IPS DF 6.9 (cell line): ENCODE data around the gene MARK1.

Experiments used
- DNase-seq: peaks from one replicate; pipeline ENCODE4 v3.0.0-alpha.2; 2013; ENCODE audit warnings: low read depth, low spot score
- H3K27ac ChIP-seq: one replicate; pipeline ENCODE4 v1.5.1; 2013; ENCODE audit warnings: low read length, control low read depth
- H3K27me3 ChIP-seq: 2 replicates; pipeline ENCODE4 v1.6.1; 2013; ENCODE audit warnings: mild to moderate bottlenecking, low read length; ENCODE audit not compliant: control insufficient read depth, insufficient read depth
- H3K36me3 ChIP-seq: 2 replicates; pipeline ENCODE4 v1.6.1; 2013; ENCODE audit warnings: low read length; ENCODE audit not compliant: control insufficient read depth, insufficient read depth
- H3K4me1 ChIP-seq: 2 replicates; pipeline ENCODE4 v1.6.1; 2013; ENCODE audit warnings: low read length; ENCODE audit not compliant: control insufficient read depth, insufficient read depth
- H3K4me3 ChIP-seq: 2 replicates; pipeline ENCODE4 v1.5.1; 2013; ENCODE audit warnings: mild to moderate bottlenecking, low read length
- H3K9me3 ChIP-seq: 2 replicates; pipeline ENCODE4 v1.6.1; 2013; ENCODE audit warnings: low read length, inconsistent platforms; ENCODE audit not compliant: control insufficient read depth, insufficient read depth
- WGBS: extraction: QIAGEN DNeasy Blood & Tissue Kit; methylation state at CpG from one replicate; pipeline ENCODE4 v1.1.7; 2013; ENCODE audit warnings: mixed read lengths, missing lambda C conversion rate; ENCODE audit not compliant: insufficient read length, insufficient coverage; 5-methylcytosine and 5-hydroxymethylcytosine counted together

Gene MARK1

GRCh38 chr1:220698607-220699016, 170.7 kb downstream of the MARK1 start:
- DNase-seq, result no peak
- Histone ChIP-seq H3K4me3 (no peak overlapping the region), H3K27me3 (no peaks in the 10 kb centered on the region), H3K27ac (no peak overlapping the region), H3K4me1 (peaks cover 1% of the 10 kb centered on the region; the same call in 1 of the 2 replicates), H3K36me3 (no peaks in the 10 kb centered on the region), H3K9me3 (no peaks in the 10 kb centered on the region)
- WGBS, result no CpG with 5 or more reads among the region's 5 CpGs

- H3K36me3 ChIP-seq, result no peaks in the 10 kb centered on the region
- H3K27ac ChIP-seq, result no peak overlapping the region
- no peaks in the 10 kb centered on the region for H3K9me3 ChIP-seq
- no peaks in the 10 kb centered on the region for H3K27me3 ChIP-seq
- DNase-seq, result no peak
- peaks cover 1% of the 10 kb centered on the region; the same call in 1 of the 2 replicates for H3K4me1 ChIP-seq
- WGBS, result no CpG with 5 or more reads among the region's 3 CpGs
- H3K4me3 ChIP-seq, result no peak overlapping the region
Measured at GRCh38 chr1:220699044-220699443, 171.1 kb downstream of the MARK1 start.

GRCh38 chr1:220700556-220701179, 172.7 kb downstream of the MARK1 start:
- Histone ChIP-seq H3K27ac (no peak overlapping the region), H3K27me3 (no peaks in the 10 kb centered on the region), H3K4me3 (no peak overlapping the region), H3K4me1 (peaks cover 1% of the 10 kb centered on the region; the same call in 1 of the 2 replicates), H3K36me3 (no peaks in the 10 kb centered on the region), H3K9me3 (no peaks in the 10 kb centered on the region)
- WGBS, result no CpG with 5 or more reads among the region's 2 CpGs
- no peak for DNase-seq

- no CpG with 5 or more reads among the region's 6 CpGs for WGBS
- DNase-seq, result no peak
- H3K4me1 ChIP-seq, result peaks cover 1% of the 10 kb centered on the region; the same call in 1 of the 2 replicates
- H3K27ac ChIP-seq, result no peak overlapping the region
- no peaks in the 10 kb centered on the region for H3K27me3 ChIP-seq
- no peak overlapping the region for H3K4me3 ChIP-seq
- H3K36me3 ChIP-seq, result no peaks in the 10 kb centered on the region
- no peaks in the 10 kb centered on the region for H3K9me3 ChIP-seq
Measured at GRCh38 chr1:220701974-220702373, 174.0 kb downstream of the MARK1 start.

GRCh38 chr1:220702733-220703270, 174.9 kb downstream of the MARK1 start:
- no peak overlapping the region for H3K27ac ChIP-seq
- H3K36me3 ChIP-seq, result no peaks in the 10 kb centered on the region
- no peaks in the 10 kb centered on the region for H3K9me3 ChIP-seq
- DNase-seq, result no peak
- no peak overlapping the region for H3K4me3 ChIP-seq
- H3K27me3 ChIP-seq, result no peaks in the 10 kb centered on the region
- H3K4me1 ChIP-seq, result peaks cover 1% of the 10 kb centered on the region; the same call in 1 of the 2 replicates
- WGBS, result no CpG with 5 or more reads among the region's 5 CpGs

- WGBS, result no CpG with 5 or more reads among the region's 4 CpGs
- peaks cover 1% of the 10 kb centered on the region; the same call in 1 of the 2 replicates for H3K4me1 ChIP-seq
- H3K4me3 ChIP-seq, result no peak overlapping the region
- no peaks in the 10 kb centered on the region for H3K27me3 ChIP-seq
- DNase-seq, result no peak
- H3K9me3 ChIP-seq, result no peaks in the 10 kb centered on the region
- no peak overlapping the region for H3K27ac ChIP-seq
- no peaks in the 10 kb centered on the region for H3K36me3 ChIP-seq
Measured at GRCh38 chr1:220703305-220703704, 175.4 kb downstream of the MARK1 start.

GRCh38 chr1:220705782-220706181, 177.8 kb downstream of the MARK1 start:
- no peak overlapping the region for H3K4me3 ChIP-seq
- no peak for DNase-seq
- WGBS, result no CpG with 5 or more reads among the region's 7 CpGs
- peaks cover 1% of the 10 kb centered on the region; the same call in 1 of the 2 replicates for H3K4me1 ChIP-seq
- H3K36me3 ChIP-seq, result no peaks in the 10 kb centered on the region
- no peak overlapping the region for H3K27ac ChIP-seq
- no peaks in the 10 kb centered on the region for H3K27me3 ChIP-seq
- H3K9me3 ChIP-seq, result no peaks in the 10 kb centered on the region

- no peaks in the 10 kb centered on the region for H3K36me3 ChIP-seq
- H3K9me3 ChIP-seq, result no peaks in the 10 kb centered on the region
- peaks cover 1% of the 10 kb centered on the region; the same call in 1 of the 2 replicates for H3K4me1 ChIP-seq
- H3K27me3 ChIP-seq, result no peaks in the 10 kb centered on the region
- no peak overlapping the region for H3K4me3 ChIP-seq
- no peak overlapping the region for H3K27ac ChIP-seq
- no CpG with 5 or more reads among the region's 9 CpGs for WGBS
- no peak for DNase-seq
Measured at GRCh38 chr1:220706480-220706879, 178.5 kb downstream of the MARK1 start.

GRCh38 chr1:220707160-220707559, 179.2 kb downstream of the MARK1 start:
- Histone ChIP-seq H3K4me1 (peaks cover 1% of the 10 kb centered on the region; the same call in 1 of the 2 replicates), H3K9me3 (no peaks in the 10 kb centered on the region), H3K27ac (no peak overlapping the region), H3K36me3 (no peaks in the 10 kb centered on the region), H3K4me3 (no peak overlapping the region), H3K27me3 (no peaks in the 10 kb centered on the region)
- no CpG with 5 or more reads among the region's 10 CpGs for WGBS
- DNase-seq, result no peak

- no CpG with 5 or more reads among the region's 4 CpGs for WGBS
- no peak overlapping the region for H3K27ac ChIP-seq
- no peaks in the 10 kb centered on the region for H3K36me3 ChIP-seq
- H3K4me3 ChIP-seq, result no peak overlapping the region
- no peaks in the 10 kb centered on the region for H3K9me3 ChIP-seq
- H3K4me1 ChIP-seq, result 0 out of 2 replicates have a peak, but pooled peaks cover under 1% of the 10 kb centered on the region
- H3K27me3 ChIP-seq, result no peaks in the 10 kb centered on the region
- no peak for DNase-seq
Measured at GRCh38 chr1:220708244-220708643, 180.3 kb downstream of the MARK1 start.
